Body of pancreas (tissue), 4 donors: ENCODE results near the gene FAM8A1. TPM values are rescaled to one million over a fixed set of nuclear protein-coding genes. Genes with fewer than 3 reads are reported as not detected.

Experiments
- ATAC-seq: fragments of 150-250 bp; one replicate; pipeline ENCODE4 v1.9.1; 2016
- DNase-seq, 4 donors: peaks; one replicate each; pipeline ENCODE4 v3.0.0-alpha.2; 2019
- H3K27ac ChIP-seq, 4 donors: fragments of 200-600 bp; sonication (generic); 1 replicate in 3 of 4; 2 replicates in 1 of 4; pipeline versions ENCODE4 v1.5.1 to v1.6.1; 2016 to 2019; ENCODE audit warnings: mild to moderate bottlenecking in 1 of 4, mixed read lengths in 1 of 4, moderate library complexity in 1 of 4
- H3K27me3 ChIP-seq, 2 donors: fragments of 200-600 bp; sonication (generic); one replicate each; pipeline ENCODE4 v1.6.0; 2016; ENCODE audit warnings: mild to moderate bottlenecking in 1 of 2
- H3K36me3 ChIP-seq, 2 donors: fragments of 200-600 bp; sonication (generic); replicated peaks in 1 of 2; 2 replicates each; pipeline ENCODE4 v1.5.1; 2016; ENCODE audit warnings: low read depth in 2 of 2; ENCODE audit not compliant: insufficient read depth in 1 of 2
- H3K4me1 ChIP-seq: fragments of 200-600 bp; sonication (generic); one replicate; pipeline ENCODE4 v1.6.0; 2016
- H3K4me3 ChIP-seq, 2 donors: fragments of 200-600 bp; sonication (generic); 1 replicate in 1 of 2; 2 replicates in 1 of 2; pipeline ENCODE4 v1.5.1; 2016 to 2019
- H3K9me3 ChIP-seq, 3 donors: fragments of 200-600 bp; sonication (generic); 1 replicate in 2 of 3; 2 replicates in 1 of 3; pipeline ENCODE4 v1.5.1; 2016
- POLR2A ChIP-seq, 3 donors: fragments of 450-650 bp; IDR thresholded peaks; one replicate each; pipeline ENCODE4 v1.6.1; 2016; ENCODE audit warnings: antibody characterized with exemption in 3 of 3, mild to moderate bottlenecking in 2 of 3
- WGBS, 2 donors: methylation state at CpG; one replicate each; pipeline ENCODE4 v1.1.5; 2017; 5-methylcytosine and 5-hydroxymethylcytosine counted together
- intact Hi-C: fragments of 100-400 bp; cut with DNase I; formaldehyde crosslinking; loops from one replicate; pipeline ENCODE4 v1.15.1; 2023
- total RNA-seq, 2 donors: library from RNA; depleted of rRNA; stranded (reverse); fragments of >200 nt; gene quantifications; one replicate each; pipeline ENCODE4 v1.1.0, GENCODE V29; 2016
- TF ChIP-seq, protein P1 (sequence below), 7 experiments: fragments of 450-650 bp in 4 of 7; fragments of 200-600 bp in 3 of 7; sonication (generic) in 3 of 7; IDR thresholded peaks; one replicate each; pipeline ENCODE4 v1.5.1; 2016 to 2019; ENCODE audit warnings: antibody characterized with exemption in 7 of 7

The FAM8A1 gene
- total RNA-seq, 2 donors from 2014 or later = 15.5 to 22.6 TPM

DNA sequence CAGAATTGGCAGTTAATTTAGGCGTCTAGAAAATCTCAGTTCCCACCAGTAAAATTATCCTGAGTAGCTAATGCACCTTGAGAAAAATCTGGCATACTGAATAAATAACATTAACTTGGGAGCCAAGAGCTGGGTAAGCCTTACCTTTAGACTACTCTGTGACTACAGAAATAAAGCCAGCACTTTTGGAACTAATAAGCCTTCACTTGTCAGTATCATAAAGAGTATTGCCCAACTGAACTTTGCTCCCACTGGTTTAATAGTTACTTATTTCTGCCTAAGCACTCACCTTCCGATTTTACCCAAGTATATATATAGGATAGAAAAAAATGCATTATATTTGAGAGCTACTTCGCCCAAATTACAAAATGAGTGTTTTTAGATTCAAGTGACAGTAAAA lies 10.7 kb downstream of the FAM8A1 start:
- H3K4me1 ChIP-seq = peaks cover 18% of the 10 kb centered on the region
- no peak for DNase-seq
- no peaks in the 10 kb centered on the region for H3K9me3 ChIP-seq
- peaks cover 0 to 5% of the 10 kb centered on the region in 2 donors for H3K36me3 ChIP-seq
- no peak for TF ChIP-seq POLR2A (IDR thresholded peaks at IDR 0.05)
- TF ChIP-seq, protein P1, sequence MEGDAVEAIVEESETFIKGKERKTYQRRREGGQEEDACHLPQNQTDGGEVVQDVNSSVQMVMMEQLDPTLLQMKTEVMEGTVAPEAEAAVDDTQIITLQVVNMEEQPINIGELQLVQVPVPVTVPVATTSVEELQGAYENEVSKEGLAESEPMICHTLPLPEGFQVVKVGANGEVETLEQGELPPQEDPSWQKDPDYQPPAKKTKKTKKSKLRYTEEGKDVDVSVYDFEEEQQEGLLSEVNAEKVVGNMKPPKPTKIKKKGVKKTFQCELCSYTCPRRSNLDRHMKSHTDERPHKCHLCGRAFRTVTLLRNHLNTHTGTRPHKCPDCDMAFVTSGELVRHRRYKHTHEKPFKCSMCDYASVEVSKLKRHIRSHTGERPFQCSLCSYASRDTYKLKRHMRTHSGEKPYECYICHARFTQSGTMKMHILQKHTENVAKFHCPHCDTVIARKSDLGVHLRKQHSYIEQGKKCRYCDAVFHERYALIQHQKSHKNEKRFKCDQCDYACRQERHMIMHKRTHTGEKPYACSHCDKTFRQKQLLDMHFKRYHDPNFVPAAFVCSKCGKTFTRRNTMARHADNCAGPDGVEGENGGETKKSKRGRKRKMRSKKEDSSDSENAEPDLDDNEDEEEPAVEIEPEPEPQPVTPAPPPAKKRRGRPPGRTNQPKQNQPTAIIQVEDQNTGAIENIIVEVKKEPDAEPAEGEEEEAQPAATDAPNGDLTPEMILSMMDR (IDR thresholded peaks at IDR 0.05) = no peak
- 17 to 25% methylated on average over 3 of the region's 3 CpGs for WGBS, 2 donors
- peak; percentile 76 for ATAC-seq
- H3K27me3 ChIP-seq = no peaks in the 10 kb centered on the region
- no peak overlapping the region for H3K4me3 ChIP-seq
- intact Hi-C loops = no loop called here
- H3K27ac ChIP-seq = no peak overlapping the region

DNA sequence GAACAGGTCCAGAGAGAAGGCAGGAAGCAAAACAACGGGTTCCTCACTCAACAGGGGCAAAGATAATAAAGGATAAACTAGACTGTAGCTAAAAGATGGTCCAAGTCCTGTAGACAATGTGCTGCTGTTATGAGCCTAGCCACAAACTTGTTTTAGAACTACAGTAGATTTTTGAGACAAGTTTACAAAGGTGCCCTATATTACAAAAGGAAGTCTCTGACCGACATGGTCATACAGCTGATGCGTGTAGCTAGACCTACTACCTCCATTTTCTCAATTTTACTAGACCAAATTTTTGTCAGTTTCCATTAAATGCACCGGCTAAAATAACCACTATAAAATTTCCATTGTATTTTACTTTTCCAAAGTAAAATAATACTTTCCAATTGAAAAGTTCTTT lies 11.9 kb downstream of the FAM8A1 start:
- TF ChIP-seq, protein P1 (IDR thresholded peaks at IDR 0.05) = no peak
- no peak for TF ChIP-seq POLR2A (IDR thresholded peaks at IDR 0.05)
- WGBS, 2 donors = 89 to 91% methylated on average over 4 of the region's 4 CpGs
- Histone ChIP-seq H3K4me3 (no peak overlapping the region), H3K27ac (no peak overlapping the region), H3K27me3 (no peaks in the 10 kb centered on the region), H3K9me3 (no peaks in the 10 kb centered on the region), H3K36me3 (peaks cover 0 to 5% of the 10 kb centered on the region in 2 donors), H3K4me1 (peaks cover 12% of the 10 kb centered on the region)
- DNase-seq (no peak), ATAC-seq (no peak)
- intact Hi-C loops = no loop called here

DNA sequence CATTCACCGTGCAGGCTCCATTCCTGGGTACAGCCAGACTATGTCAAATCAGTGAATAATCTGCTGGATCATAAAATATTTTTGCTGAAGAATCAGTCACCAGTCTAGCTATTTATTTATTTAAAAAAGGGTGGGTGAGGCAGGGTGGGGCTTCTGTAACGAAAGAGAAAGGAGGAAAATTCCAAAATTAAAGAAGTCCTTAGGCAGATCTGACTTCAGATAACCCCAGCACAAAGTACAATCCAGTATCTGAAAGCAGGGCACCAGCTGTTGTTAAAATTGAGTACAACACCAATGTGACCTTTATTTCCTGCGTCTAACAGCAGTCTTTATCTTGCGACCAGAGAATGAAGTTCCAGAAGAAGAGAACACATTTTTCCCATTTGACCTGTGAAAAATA lies 15.7 kb downstream of the FAM8A1 start:
- peaks cover 0 to 2% of the 10 kb centered on the region in 2 donors for H3K36me3 ChIP-seq
- H3K27ac ChIP-seq = no peak overlapping the region

DNA sequence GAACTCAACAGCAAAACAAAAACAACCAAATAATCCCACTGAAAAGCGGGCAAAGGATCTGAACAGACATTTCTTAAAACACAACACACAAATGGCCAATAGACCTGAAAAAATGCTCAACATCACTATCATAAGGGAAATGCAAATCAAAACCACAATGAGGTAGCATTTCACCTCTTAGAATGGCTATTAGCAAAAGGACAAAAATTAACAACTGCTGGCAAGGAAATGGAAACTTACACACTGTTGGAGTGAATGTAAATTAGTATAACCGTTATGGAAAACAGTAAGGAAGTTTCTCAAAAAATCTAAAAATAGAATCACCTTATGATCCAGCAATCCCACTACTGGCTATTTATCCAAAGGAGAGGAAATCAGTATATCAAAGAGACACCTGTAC lies 20.9 kb downstream of the FAM8A1 start:
- Histone ChIP-seq H3K27ac (no peak overlapping the region), H3K9me3 (no peaks in the 10 kb centered on the region), H3K4me1 (no peaks in the 10 kb centered on the region), H3K4me3 (no peak overlapping the region), H3K27me3 (no peaks in the 10 kb centered on the region), H3K36me3 (peaks cover 0 to 13% of the 10 kb centered on the region in 2 donors)
- whole genome bisulfite sequencing, 2 donors = 53 to 74% methylated on average over 2 of the region's 2 CpGs
- ATAC-seq (no peak), DNase-seq (no peak)
- TF ChIP-seq, protein P1 (IDR thresholded peaks at IDR 0.05) = no peak
- intact Hi-C loops = no loop called here

More for the DNA sequence above, 15.7 kb downstream of the FAM8A1 start:
- intact Hi-C loops = no loop called here
- peaks cover 6% of the 10 kb centered on the region for H3K4me1 ChIP-seq
- no peak overlapping the region for H3K4me3 ChIP-seq
- no peak for ATAC-seq
- no peaks in the 10 kb centered on the region for H3K27me3 ChIP-seq
- WGBS, 2 donors = 82 to 89% methylated on average over 4 of the region's 4 CpGs
- no peaks in the 10 kb centered on the region for H3K9me3 ChIP-seq
- no peak for DNase-seq
- no peak for TF ChIP-seq POLR2A (IDR thresholded peaks at IDR 0.05)
- TF ChIP-seq, protein P1 (IDR thresholded peaks at IDR 0.05) = no peak

DNA sequence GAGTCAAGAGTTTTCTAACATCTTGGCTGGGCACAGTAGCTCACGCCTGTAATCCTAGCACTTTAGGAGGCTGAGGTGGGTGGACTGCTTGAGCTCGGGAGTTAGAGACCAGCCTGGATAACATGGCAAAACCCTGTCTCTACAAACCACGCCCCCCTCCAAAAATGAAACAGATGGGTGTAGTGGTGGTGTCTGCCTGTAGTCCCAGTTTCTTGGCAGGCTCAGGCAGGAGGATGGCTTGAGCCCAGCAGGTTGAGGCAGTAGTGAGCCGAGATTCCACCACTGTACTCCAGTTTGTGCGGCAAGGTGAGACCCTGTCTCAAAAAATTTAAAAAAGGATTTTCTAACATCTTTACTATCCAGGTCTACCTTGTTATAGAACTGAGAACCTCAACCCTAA lies 22.0 kb downstream of the FAM8A1 start:
- no peaks in the 10 kb centered on the region for H3K9me3 ChIP-seq
- no peak overlapping the region for H3K4me3 ChIP-seq
- 92 to 98% methylated on average over 5 of the region's 5 CpGs for WGBS, 2 donors
- ATAC-seq (no peak), DNase-seq (no peak)
- TF ChIP-seq, protein P1 (IDR thresholded peaks at IDR 0.05) = no peak
- no peak for TF ChIP-seq POLR2A (IDR thresholded peaks at IDR 0.05)
- intact Hi-C loops = no loop called here
- H3K27ac ChIP-seq = no peak overlapping the region
- no peaks in the 10 kb centered on the region for H3K27me3 ChIP-seq
- H3K4me1 ChIP-seq = no peaks in the 10 kb centered on the region
- peaks cover 0 to 16% of the 10 kb centered on the region in 2 donors for H3K36me3 ChIP-seq
